Measurements from ENCODE around the gene DNAH9.

- TF ChIP-seq POLR2A (IDR thresholded peaks at IDR 0.05): no peak
- TF ChIP-seq CTCF (IDR thresholded peaks at IDR 0.05): no peak
- TF ChIP-seq POLR2AphosphoS5 (IDR thresholded peaks at IDR 0.05): no peak
- TF ChIP-seq EP300 (IDR thresholded peaks at IDR 0.05; ENCODE audit: low read depth): no peak
These were observed 206.9 kb downstream of the DNAH9 start for GRCh38 chr17:11805138-11805537.
